Tongue (tissue), 2 donors: ENCODE measurements around the gene ATP8B4. TPM values are rescaled to one million over a fixed set of nuclear protein-coding genes. Genes with fewer than 3 reads are reported as not detected.

Experiments
- DNase-seq: peaks from one replicate; pipeline ENCODE4 v3.0.0-alpha.2; 2015
- total RNA-seq: library from RNA; depleted of rRNA; stranded (reverse); fragments of >200 nt; gene quantifications from one replicate; pipeline ENCODE4 v1.2.3, GENCODE V29; 2014

ATP8B4 gene
- total RNA-seq, 1 donor from 2014 or later, result 10.5 TPM

DNA sequence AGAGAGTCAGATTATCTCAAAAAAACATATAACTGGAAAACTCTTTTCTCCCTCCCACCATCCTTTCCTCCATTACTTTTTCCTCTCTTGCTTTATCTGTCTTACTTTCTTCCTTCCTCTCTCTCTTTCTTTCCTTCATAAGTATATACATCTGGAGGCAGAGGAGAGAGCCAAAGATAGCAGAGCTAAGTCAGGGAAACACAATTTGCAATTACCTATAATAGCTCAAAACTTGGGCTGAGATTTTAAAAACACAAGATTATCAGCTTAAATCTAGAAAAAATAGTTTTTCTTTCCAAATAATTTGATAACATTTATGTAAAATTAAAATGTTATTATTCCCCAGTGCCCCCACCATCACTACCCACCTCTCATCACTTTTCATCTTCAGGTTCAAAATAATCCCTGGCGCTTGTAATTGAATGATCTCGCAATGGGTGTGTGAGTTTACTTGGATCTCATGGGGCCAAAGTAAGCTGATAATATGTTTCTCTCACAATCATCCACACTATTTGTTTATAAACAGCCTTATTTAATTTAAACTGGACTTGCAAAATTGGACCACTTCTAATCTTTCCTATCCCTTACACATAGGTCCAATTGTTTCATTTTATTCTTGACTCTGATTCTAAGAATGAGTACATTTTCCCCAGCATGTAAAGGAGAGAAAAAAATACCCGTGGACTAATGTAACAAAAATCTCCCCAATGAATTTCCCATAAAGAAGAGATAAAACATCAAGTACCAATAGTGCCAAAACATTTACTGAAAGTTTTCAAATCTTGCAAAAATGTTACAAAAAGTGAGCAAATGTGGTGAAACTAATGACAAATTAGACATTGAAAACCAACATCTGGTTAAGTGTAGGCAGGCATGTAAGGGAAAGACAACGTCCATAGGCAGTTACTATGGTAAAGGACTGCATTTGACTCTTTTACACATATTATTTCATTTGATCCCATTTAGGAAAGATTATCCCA is 261.2 kb downstream of the ATP8B4 start:
- no peak for DNase-seq

GRCh38 chr15:49855917-49856637 is 263.0 kb downstream of the ATP8B4 start:
- peak; percentile 22 for DNase-seq

GRCh38 chr15:49852756-49853155 is 266.3 kb downstream of the ATP8B4 start:
- no peak for DNase-seq

GRCh38 chr15:49848807-49849206 is 270.2 kb downstream of the ATP8B4 start:
- DNase-seq, result no peak

- DNase-seq, result no peak
These were observed 270.7 kb downstream of the ATP8B4 start for GRCh38 chr15:49848282-49848724.

- DNase-seq, result no peak
These were observed 271.4 kb downstream of the ATP8B4 start for GRCh38 chr15:49847423-49848281.

DNA sequence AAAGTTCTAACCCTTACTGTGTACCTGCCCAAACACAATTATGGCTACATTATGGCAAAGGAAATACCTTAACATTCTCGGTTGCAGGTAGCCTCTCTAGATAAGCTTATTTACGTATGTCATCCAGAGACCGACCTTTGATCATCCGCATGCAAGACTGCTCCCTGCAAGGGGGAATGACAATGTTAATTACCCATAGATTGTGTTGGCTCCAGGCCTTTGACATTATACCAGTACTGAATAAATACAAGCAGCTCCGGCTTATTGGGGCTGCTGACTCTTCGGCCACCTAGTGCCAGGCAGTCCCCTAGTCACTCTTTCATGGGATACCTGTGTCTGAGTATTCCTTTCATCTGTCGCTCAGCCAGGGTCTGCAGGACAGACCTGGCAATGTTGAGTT is 274.6 kb downstream of the ATP8B4 start:
- DNase-seq, result no peak

DNA sequence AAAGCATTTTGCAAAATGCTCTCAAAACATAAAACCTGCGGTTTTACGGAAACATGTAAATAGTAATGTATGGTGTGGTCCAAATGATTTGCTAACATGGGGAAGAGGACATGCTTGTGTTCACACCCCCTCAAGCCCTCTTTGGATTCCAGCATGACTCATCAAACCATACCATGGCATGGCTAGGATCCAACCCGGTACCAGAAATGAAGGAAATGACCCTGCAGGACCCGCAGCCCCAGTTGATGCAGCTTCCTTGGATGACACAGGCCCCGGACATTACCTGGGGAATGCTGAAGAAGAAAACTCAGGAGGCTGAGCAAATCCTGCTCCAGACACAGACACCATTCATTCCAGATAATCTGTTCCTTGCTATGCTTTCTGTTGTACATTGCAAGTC is 275.3 kb downstream of the ATP8B4 start:
- DNase-seq, result no peak

GRCh38 chr15:49842031-49842730 is 276.9 kb downstream of the ATP8B4 start:
- no peak for DNase-seq

GRCh38 chr15:49832511-49832910 is 286.5 kb downstream of the ATP8B4 start:
- no peak for DNase-seq

GRCh38 chr15:49831206-49831965 is 287.6 kb downstream of the ATP8B4 start:
- DNase-seq, result no peak

DNA sequence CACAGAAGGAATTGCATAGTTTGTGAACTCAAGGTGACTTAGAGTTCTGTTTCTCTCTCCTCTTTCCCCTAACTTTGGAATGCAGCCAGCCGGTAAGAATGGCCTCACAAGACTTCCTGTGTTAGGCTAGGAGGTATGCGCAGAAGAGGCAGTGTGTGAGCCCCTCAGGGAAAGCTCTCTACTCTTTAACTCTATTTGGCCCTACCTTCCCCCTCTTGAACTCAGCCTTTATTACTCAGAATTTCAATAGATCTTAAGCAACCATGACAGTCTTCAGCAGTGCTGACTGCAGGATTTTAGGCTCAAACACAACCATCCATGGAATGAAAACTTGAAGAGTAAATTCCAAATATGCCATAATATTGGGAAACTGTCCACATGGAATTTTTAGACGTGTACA is 288.6 kb downstream of the ATP8B4 start:
- DNase-seq, result peak; percentile 29

- no peak for DNase-seq
These were observed 291.7 kb downstream of the ATP8B4 start for GRCh38 chr15:49827311-49827710.

DNA sequence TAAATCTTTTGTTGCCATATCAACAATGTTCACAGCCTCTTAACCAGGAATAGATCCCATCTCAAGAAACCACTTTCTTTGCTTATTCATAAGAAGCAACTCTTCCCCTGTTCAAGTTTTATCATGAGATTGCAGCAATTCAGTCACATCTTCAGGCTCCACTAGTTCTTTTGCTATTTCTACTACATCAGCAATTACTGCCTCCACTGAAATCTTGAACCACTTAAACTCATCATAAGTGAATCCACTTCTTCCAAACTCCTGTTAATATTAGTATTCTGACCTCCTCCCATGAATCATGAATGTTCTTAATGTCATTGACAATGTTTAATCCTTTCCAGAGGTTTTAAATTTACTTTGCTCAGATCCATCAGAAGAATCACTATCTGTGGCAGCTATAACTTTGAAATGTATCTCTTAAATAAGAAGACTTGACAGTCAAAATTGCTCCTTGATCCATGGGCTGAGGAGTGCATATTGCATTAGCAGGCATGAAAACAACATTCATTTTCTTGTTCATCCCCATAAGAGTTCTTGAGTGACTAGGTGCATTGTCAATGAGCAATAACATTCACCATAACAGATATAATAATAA is 292.3 kb downstream of the ATP8B4 start:
- no peak for DNase-seq

DNA sequence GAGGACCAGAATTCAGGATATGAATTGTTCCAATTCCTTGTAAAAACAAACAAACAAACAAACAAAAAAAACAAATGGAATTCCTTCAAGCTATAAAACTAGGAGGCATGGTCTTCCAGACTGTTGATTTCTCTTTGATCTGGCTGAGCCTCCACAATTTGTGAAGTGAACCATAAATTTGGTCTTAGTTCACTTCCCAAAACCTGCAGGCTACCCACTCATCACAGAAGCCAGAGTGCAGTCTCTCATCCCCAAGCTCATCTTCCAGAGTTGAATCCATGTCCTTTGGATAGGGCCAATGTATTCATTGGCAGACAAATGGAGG is 294.3 kb downstream of the ATP8B4 start:
- no peak for DNase-seq

DNA sequence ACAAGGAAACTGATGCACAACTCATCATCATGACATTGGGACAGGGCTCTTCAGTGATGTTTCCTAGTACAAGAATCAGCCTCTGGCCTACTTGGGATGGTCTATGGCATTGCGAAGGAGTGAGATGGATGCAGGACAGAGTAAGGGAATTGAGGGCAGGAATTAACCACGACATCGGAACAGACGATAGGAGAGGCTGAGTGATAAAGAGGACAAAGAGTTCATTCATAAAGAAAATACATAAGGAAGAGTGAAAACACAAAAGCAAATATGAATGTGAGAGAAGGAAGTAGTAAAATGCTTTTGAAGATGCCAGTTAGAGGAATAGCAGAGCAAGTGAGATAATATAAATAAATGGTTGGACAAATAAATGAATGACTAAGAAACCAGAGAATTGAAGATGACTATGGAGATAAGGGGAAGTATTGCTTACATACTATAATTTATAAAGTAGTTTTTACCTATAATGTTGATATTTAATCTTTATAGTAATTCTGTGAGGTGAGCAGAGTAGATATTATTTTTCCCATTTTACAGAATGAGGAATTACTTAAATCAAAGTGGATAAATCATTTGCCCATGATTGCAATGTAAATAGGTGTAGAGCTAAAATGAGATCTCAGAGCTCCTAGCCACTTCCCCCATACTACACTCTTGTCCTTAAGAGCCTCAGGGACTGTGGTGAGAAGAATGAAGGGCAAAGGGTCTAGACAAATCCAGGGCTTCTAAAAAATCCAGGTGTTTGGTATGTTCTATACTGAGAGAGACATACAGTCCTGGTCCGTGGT is 294.9 kb downstream of the ATP8B4 start:
- DNase-seq, result no peak

GRCh38 chr15:49817100-49817499 is 301.9 kb downstream of the ATP8B4 start:
- no peak for DNase-seq

GRCh38 chr15:49815950-49816349 is 303.1 kb downstream of the ATP8B4 start:
- DNase-seq, result peak; percentile 85

DNA sequence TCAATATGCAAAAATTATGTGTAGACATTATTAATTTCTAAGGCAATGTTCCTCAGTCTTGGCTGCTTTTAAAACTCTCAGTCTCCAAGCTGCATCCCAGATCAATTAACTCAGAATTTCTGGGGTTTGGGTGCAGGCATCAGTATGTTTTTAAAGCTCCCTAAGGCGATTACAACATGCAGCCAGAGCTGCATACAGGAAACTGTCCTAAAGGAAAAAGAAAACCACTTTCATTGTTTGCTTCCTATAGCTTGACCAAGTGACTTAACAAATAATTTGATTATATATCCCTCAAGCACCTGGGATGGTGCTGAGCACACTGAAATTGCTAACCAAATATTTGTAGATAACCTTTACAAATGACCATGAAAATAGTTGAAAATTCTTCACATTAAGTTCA is 303.5 kb downstream of the ATP8B4 start:
- no peak for DNase-seq

DNA sequence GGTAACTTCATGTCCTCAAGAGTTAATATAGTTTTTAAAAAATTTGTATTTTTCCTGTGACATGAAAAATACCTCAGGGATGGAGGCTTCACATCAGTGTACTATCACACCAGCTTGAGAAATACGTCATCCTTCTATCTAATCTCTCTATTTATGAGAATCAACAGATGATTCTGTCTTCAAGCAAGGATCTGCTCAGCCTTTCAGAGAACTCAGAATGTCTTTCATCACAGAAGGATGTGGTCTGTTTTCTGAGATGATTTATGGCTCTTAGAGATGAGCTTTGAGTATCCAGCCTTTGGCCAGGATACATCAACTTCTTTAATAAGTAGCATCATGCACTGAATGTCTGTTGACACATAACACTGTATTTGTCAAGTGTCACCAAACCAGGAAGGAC is 304.3 kb downstream of the ATP8B4 start:
- no peak for DNase-seq
